OCI-LY7 (cell line): Measurements from ENCODE around the gene CCDC181. TPM values are rescaled to one million over a fixed set of nuclear protein-coding genes. Genes with fewer than 3 reads are reported as not detected.

ENCODE experiments used
- BruUV-seq: library from RNA; stranded (reverse); fragments of 400-500 nt; replicated peaks from 2 replicates; lab custom pipeline; 2021; lab: Mats Ljungman, UMichigan
- CTCF ChIA-PET: fragments of 300-600 bp; sonication (Branson Sonifier 250); formaldehyde crosslinking; loops from one replicate; lab custom pipeline; 2022; ENCODE audit warnings: antibody characterized with exemption; ENCODE audit not compliant: unreplicated experiment; lab: Charles Lee
- POLR2A ChIA-PET: fragments of 300-600 bp; sonication (Branson Sonifier 250); formaldehyde crosslinking; loops from one replicate; lab custom pipeline; 2022; ENCODE audit warnings: antibody characterized with exemption; lab: Charles Lee
- DNase-seq: peaks from one replicate; pipeline ENCODE4 v3.0.0-alpha.2; 2015; ENCODE audit warnings: low spot score
- H2AFZ ChIP-seq: fragments of 200-600 bp; sonication (generic), shearing (Covaris generic); 2 replicates; pipeline ENCODE4 v1.6.1; 2014; ENCODE audit warnings: mild to moderate bottlenecking, antibody characterized with exemption, low read length, moderate library complexity
- H3K27ac ChIP-seq: fragments of 200-600 bp; sonication (generic); 2 replicates; pipeline ENCODE4 v1.5.1; 2014; ENCODE audit warnings: mixed run types, low read depth, mild to moderate bottlenecking, moderate library complexity, low read length, inconsistent platforms; ENCODE audit not compliant: poor library complexity, severe bottlenecking
- H3K36me3 ChIP-seq: fragments of 200-600 bp; sonication (generic); 2 replicates; pipeline ENCODE4 v1.6.1; 2014; ENCODE audit warnings: mild to moderate bottlenecking, antibody characterized with exemption, low read length, moderate library complexity, mixed read lengths; ENCODE audit not compliant: insufficient read depth
- H3K4me1 ChIP-seq: fragments of 200-600 bp; sonication (generic); 2 replicates; pipeline ENCODE4 v1.5.1; 2014; ENCODE audit warnings: mild to moderate bottlenecking, low read length; ENCODE audit not compliant: insufficient read depth, poor library complexity, severe bottlenecking
- H3K4me2 ChIP-seq: fragments of 200-600 bp; sonication (generic); 2 replicates; pipeline ENCODE4 v1.6.1; 2014; ENCODE audit warnings: mild to moderate bottlenecking, low read length
- H3K4me3 ChIP-seq: fragments of 200-600 bp; sonication (generic); 2 replicates; pipeline ENCODE4 v1.5.1; 2014; ENCODE audit warnings: mild to moderate bottlenecking, low read depth, low read length; ENCODE audit not compliant: poor library complexity, severe bottlenecking
- H3K79me2 ChIP-seq: fragments of 200-600 bp; sonication (generic); 2 replicates; pipeline ENCODE4 v1.6.1; 2016; ENCODE audit warnings: low read depth, mild to moderate bottlenecking, low read length, moderate library complexity, mixed read lengths; ENCODE audit not compliant: insufficient read depth
- H3K9me2 ChIP-seq: fragments of 200-600 bp; sonication (generic); 2 replicates; pipeline ENCODE4 v1.6.1; 2016; ENCODE audit warnings: mild to moderate bottlenecking, low read length, mixed read lengths; ENCODE audit not compliant: insufficient read depth
- H3K9me3 ChIP-seq: fragments of 200-600 bp; sonication (generic); 2 replicates; pipeline ENCODE4 v1.6.1; 2014; ENCODE audit warnings: mild to moderate bottlenecking, mixed run types, low read length, mixed read lengths
- H4K20me1 ChIP-seq: fragments of 200-600 bp; sonication (generic); 2 replicates; pipeline ENCODE4 v1.6.1; 2014; ENCODE audit warnings: mild to moderate bottlenecking, antibody characterized with exemption, low read length, moderate library complexity, mixed read lengths; ENCODE audit not compliant: insufficient read depth
- EZH2phosphoT487 ChIP-seq: fragments of 200-600 bp; sonication (generic); IDR thresholded peaks from 2 replicates; pipeline ENCODE4 v1.6.1; 2018; ENCODE audit warnings: low read depth, borderline replicate concordance, mild to moderate bottlenecking, mixed run types, antibody characterized with exemption, low read length, moderate library complexity, mixed read lengths
- intact Hi-C: fragments of 100-400 bp; cut with micrococcal nuclease; formaldehyde crosslinking; loops from one replicate; pipeline ENCODE4 v1.10.0; 2022; ENCODE audit not compliant: unreplicated experiment
- total RNA-seq, 2 experiments: library from RNA; depleted of rRNA in 1 of 2; stranded (reverse); fragments of >200 nt in 1 of 2; shearing (Covaris generic) in 1 of 2; gene quantifications; 2 replicates each; pipeline ENCODE4 v1.2.3, GENCODE V29; 2014 to 2022
- TF ChIP-seq, protein P1 (sequence below): fragments of 200-600 bp; sonication (generic); conservative IDR thresholded peaks from 2 replicates; pipeline ENCODE4 v1.5.1; 2014; ENCODE audit warnings: mild to moderate bottlenecking, antibody characterized with exemption, low read length, moderate library complexity, mixed read lengths

CCDC181 gene
- total RNA-seq, 2 experiments from 2014 or later: not detected

DNA sequence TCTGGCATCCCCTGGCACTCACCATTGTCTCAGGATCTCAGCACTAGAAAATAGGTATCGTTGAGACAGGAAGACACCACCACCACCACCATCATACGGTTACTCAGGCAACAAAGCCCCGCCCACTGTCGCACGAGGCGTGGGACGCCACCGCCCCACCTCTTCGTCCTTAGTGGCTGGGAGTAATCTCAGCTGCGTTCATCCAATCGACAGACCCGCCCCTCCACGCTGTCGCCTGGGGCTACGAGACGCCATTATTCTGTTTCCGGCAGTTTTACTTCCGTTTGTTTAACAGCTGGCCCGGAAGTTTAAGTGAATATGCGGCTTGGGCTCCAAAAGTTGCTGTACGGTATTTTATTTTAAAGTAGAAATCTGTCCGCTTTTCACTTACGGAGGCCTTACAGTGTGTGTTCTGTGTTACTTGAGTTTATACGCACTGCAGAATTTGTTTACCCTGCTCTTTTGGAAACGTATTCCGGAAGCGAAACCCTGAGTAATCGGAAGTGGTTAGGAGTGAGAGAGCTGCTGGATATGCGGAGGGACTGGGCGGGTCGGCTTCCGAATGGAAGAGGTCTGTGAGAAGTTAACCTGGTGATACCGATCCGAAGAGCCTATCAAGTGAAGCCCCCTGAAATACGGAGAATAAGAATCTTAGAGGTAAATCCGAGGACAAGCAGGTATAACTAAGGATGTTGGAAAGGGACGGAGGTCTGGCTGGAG is 59.4 kb downstream of the CCDC181 start, which contains the start of the genes BLZF1 and NME7:
Gene BLZF1, plus strand, starts transcription at position 510 of the 720 bp plus-strand sequence. CDS start 1,328 bp downstream, outside the sequence.
Gene NME7, minus strand, starts transcription at position 112 of the 720 bp plus-strand sequence. Its CDS starts 87 bp downstream, at position 25.
- H3K27ac ChIP-seq: peak within 1 kb of the TSS; percentile 74
- ChIA-PET POLR2A (interaction anchor here (0.7 to 1.9 kb wide), 5 partner anchors 10 to 260 kb away, joined by 3 to 6 read pairs (median 3); no protein-coding TSS in a partner anchor), CTCF (interaction anchor here (0.7 kb wide), 1 partner anchor 199 kb away, joined by 3 read pairs; no protein-coding TSS in a partner anchor)
- peaks cover 15% of the 10 kb centered on the region; the same call in 1 of the 2 replicates for H3K9me3 ChIP-seq
- peaks cover 20% of the 10 kb centered on the region for H3K4me1 ChIP-seq
- H3K79me2 ChIP-seq: peaks cover 18% of the 10 kb centered on the region
- H3K4me3 ChIP-seq: peak within 1 kb of the TSS; percentile 95
- peak within 1 kb of the TSS; percentile 97 for H2AFZ ChIP-seq
- no peaks in the 10 kb centered on the region for H3K9me2 ChIP-seq
- peaks cover 22% of the 10 kb centered on the region for H3K36me3 ChIP-seq
- no peaks in the 10 kb centered on the region for H4K20me1 ChIP-seq
- peak within 1 kb of the TSS; percentile 91 for H3K4me2 ChIP-seq
- TF ChIP-seq, protein P1, sequence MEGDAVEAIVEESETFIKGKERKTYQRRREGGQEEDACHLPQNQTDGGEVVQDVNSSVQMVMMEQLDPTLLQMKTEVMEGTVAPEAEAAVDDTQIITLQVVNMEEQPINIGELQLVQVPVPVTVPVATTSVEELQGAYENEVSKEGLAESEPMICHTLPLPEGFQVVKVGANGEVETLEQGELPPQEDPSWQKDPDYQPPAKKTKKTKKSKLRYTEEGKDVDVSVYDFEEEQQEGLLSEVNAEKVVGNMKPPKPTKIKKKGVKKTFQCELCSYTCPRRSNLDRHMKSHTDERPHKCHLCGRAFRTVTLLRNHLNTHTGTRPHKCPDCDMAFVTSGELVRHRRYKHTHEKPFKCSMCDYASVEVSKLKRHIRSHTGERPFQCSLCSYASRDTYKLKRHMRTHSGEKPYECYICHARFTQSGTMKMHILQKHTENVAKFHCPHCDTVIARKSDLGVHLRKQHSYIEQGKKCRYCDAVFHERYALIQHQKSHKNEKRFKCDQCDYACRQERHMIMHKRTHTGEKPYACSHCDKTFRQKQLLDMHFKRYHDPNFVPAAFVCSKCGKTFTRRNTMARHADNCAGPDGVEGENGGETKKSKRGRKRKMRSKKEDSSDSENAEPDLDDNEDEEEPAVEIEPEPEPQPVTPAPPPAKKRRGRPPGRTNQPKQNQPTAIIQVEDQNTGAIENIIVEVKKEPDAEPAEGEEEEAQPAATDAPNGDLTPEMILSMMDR: no peak
- TF ChIP-seq EZH2phosphoT487: no peak
- peak; percentile 97 for DNase-seq
- intact Hi-C loops: loop anchor here (5.0 to 10.0 kb wide), 5 partner anchors 119 to 704 kb away; partner anchors contain the start of genes ATP1B1, KIFAP3, METTL18 and SLC19A2
- no TSS peak for BruUV-seq

DNA sequence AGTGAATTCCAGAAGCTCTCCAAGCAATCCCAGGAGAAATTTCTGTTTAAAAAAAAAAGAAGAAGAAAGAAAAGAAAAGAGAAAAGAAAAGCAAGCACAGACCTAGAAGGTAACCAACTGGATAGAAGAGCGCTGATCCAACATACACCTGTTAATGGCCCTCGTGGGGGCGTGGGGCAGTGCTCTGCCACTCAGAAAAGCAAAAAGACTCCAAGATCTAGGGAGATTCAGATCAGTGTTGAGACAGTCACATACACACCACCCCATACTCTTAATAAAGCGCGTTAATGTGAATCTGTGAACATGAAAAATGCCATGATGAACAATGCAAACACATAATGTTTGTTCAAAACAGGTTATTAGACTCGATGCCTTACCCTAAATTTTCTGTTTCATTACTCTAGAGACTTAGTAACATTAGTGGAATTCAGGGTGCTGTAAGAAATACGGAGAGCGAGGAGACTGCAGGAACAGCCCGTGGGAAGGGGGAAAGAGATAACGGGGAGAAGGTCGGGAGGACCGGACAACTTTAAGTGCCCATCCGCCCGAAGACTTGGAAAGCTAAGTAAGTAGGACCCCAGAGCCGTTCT is 60.1 kb downstream of the CCDC181 start:
- no peaks in the 10 kb centered on the region for H3K9me2 ChIP-seq
- H4K20me1 ChIP-seq: no peaks in the 10 kb centered on the region
- no peak overlapping the region for H3K27ac ChIP-seq
- DNase-seq: no peak
- peak overlapping the region; percentile 91 for H3K4me2 ChIP-seq
- peak overlapping the region; percentile 95 for H3K4me3 ChIP-seq
- peaks cover 20% of the 10 kb centered on the region for H3K4me1 ChIP-seq
- ChIA-PET POLR2A (interaction anchor here (0.7 to 1.9 kb wide), 4 partner anchors 11 to 749 kb away, joined by 3 to 6 read pairs (median 4); no protein-coding TSS in a partner anchor), CTCF (no interaction called here)
- peaks cover 15% of the 10 kb centered on the region; the same call in 1 of the 2 replicates for H3K9me3 ChIP-seq
- H2AFZ ChIP-seq: peak overlapping the region; percentile 97
- H3K36me3 ChIP-seq: peaks cover 22% of the 10 kb centered on the region
- no peak for TF ChIP-seq EZH2phosphoT487
- TF ChIP-seq, protein P1: no peak
- intact Hi-C loops: loop anchor here (5.0 to 10.0 kb wide), 5 partner anchors 120 to 705 kb away; partner anchors contain the start of genes ATP1B1, KIFAP3, METTL18 and SLC19A2
- H3K79me2 ChIP-seq: peaks cover 18% of the 10 kb centered on the region
- BruUV-seq: TSS peak; percentile 83
